GM23338 (cell line): Measurements from ENCODE around the gene TLX1. TPM values are rescaled to one million over a fixed set of nuclear protein-coding genes. Genes with fewer than 3 reads are reported as not detected.

Experiments used
- ATAC-seq: fragments of 200-7000 bp; cut with Tn5 transposase; 3 replicates; pipeline ENCODE4 v1.9.1; 2020
- DNase-seq: peaks from one replicate; pipeline ENCODE4 v3.0.0-alpha.2; 2015; ENCODE audit warnings: low spot score
- H2AFZ ChIP-seq: fragments of 200-600 bp; sonication (generic); 2 replicates; pipeline ENCODE4 v1.8.0; 2016; ENCODE audit warnings: antibody characterized with exemption, mild to moderate bottlenecking, moderate library complexity
- H3F3A ChIP-seq: fragments of 200-600 bp; sonication (generic); replicated peaks from 2 replicates; pipeline ENCODE4 v1.8.0; 2017; ENCODE audit warnings: antibody characterized with exemption, mixed run types, low read depth
- H3K27ac ChIP-seq: fragments of 200-600 bp; sonication (generic); 2 replicates; pipeline ENCODE4 v1.6.1; 2016; ENCODE audit warnings: low read depth
- H3K27me3 ChIP-seq: fragments of 200-600 bp; sonication (generic); 2 replicates; pipeline ENCODE4 v1.8.0; 2016; ENCODE audit warnings: mild to moderate bottlenecking, mixed run types, moderate library complexity; ENCODE audit not compliant: insufficient read depth
- H3K36me3 ChIP-seq: fragments of 200-600 bp; sonication (generic); 2 replicates; pipeline ENCODE4 v1.8.0; 2016; ENCODE audit warnings: mild to moderate bottlenecking; ENCODE audit not compliant: insufficient read depth
- H3K4me1 ChIP-seq: fragments of 200-600 bp; sonication (generic); 2 replicates; pipeline ENCODE4 v1.8.0; 2016; ENCODE audit warnings: mild to moderate bottlenecking, moderate library complexity; ENCODE audit not compliant: insufficient read depth
- H3K4me2 ChIP-seq: fragments of 200-600 bp; sonication (generic); 2 replicates; pipeline ENCODE4 v1.7.1; 2017; ENCODE audit warnings: mixed run types
- H3K4me3 ChIP-seq: fragments of 200-600 bp; sonication (generic); 2 replicates; pipeline ENCODE4 v1.6.1; 2016; ENCODE audit warnings: mixed run types
- H3K79me2 ChIP-seq: fragments of 200-600 bp; sonication (generic); replicated peaks from 2 replicates; pipeline ENCODE4 v1.8.0; 2017; ENCODE audit warnings: mild to moderate bottlenecking; ENCODE audit not compliant: insufficient read depth
- H3K9me2 ChIP-seq: fragments of 200-600 bp; sonication (generic); 2 replicates; pipeline ENCODE4 v1.8.0; 2017; ENCODE audit not compliant: insufficient read depth
- H4K20me1 ChIP-seq: fragments of 200-600 bp; sonication (generic); replicated peaks from 2 replicates; pipeline ENCODE4 v1.8.0; 2017; ENCODE audit warnings: mild to moderate bottlenecking; ENCODE audit not compliant: insufficient read depth
- H3K27ac Mint-ChIP-seq: 2 replicates; pipeline ENCODE4 v1.8.0; 2020; ENCODE audit warnings: inconsistent platforms, mild to moderate bottlenecking, moderate library complexity, mixed read lengths
- H3K27me3 Mint-ChIP-seq: 3 replicates; pipeline ENCODE4 v1.8.0; 2022; ENCODE audit warnings: low read depth, mild to moderate bottlenecking, moderate library complexity, mixed read lengths, inconsistent platforms; ENCODE audit not compliant: insufficient read depth, poor library complexity
- H3K36me3 Mint-ChIP-seq: 3 replicates; pipeline ENCODE4 v1.8.0; 2021; ENCODE audit warnings: low read depth, mild to moderate bottlenecking, inconsistent platforms, moderate library complexity, mixed read lengths
- H3K4me1 Mint-ChIP-seq: 3 replicates; pipeline ENCODE4 v1.8.0; 2020; ENCODE audit warnings: mild to moderate bottlenecking, inconsistent platforms, mixed read lengths
- H3K4me3 Mint-ChIP-seq: 3 replicates; pipeline ENCODE4 v1.8.0; 2021; ENCODE audit warnings: moderate library complexity, mild to moderate bottlenecking, inconsistent platforms, mixed read lengths
- H3K9me3 Mint-ChIP-seq: 3 replicates; pipeline ENCODE4 v1.8.0; 2020; ENCODE audit warnings: moderate library complexity, mild to moderate bottlenecking, inconsistent platforms, mixed read lengths
- CREB1 ChIP-seq: fragments of 250-450 bp; sonication (Bioruptor Pico); IDR thresholded peaks from 2 replicates; pipeline ENCODE4 v1.5.0; 2020; ENCODE audit warnings: low read depth, mild to moderate bottlenecking, moderate library complexity
- CTCF ChIP-seq, 2 experiments: fragments of 200-600 bp in 1 of 2; sonication (generic) in 1 of 2; conservative IDR thresholded peaks; 2 replicates each; pipeline versions ENCODE4 v1.5.1 to v1.6.1; 2016 to 2017; ENCODE audit warnings: antibody characterized with exemption in 2 of 2, low read depth in 2 of 2, mild to moderate bottlenecking in 2 of 2, moderate library complexity in 1 of 2
- ETS1 ChIP-seq: IDR thresholded peaks from 2 replicates; pipeline ENCODE4 v1.6.1; 2016; ENCODE audit warnings: antibody characterized with exemption
- EZH2 ChIP-seq: fragments of 200-600 bp; sonication (generic); IDR thresholded peaks from one replicate; pipeline ENCODE4 v1.8.0; 2017; ENCODE audit warnings: antibody characterized with exemption, mild to moderate bottlenecking, low read depth; ENCODE audit not compliant: unreplicated experiment
- NANOG ChIP-seq: IDR thresholded peaks from 2 replicates; pipeline ENCODE4 v1.6.1; 2016; ENCODE audit warnings: antibody characterized with exemption, borderline replicate concordance
- POLR2AphosphoS5 ChIP-seq: IDR thresholded peaks from 2 replicates; pipeline ENCODE4 v1.6.1; 2016; ENCODE audit warnings: antibody characterized with exemption, low read depth
- REST ChIP-seq: IDR thresholded peaks from one replicate; pipeline ENCODE4 v1.6.1; 2018; ENCODE audit warnings: antibody characterized with exemption; ENCODE audit not compliant: unreplicated experiment
- STAT1 ChIP-seq: IDR thresholded peaks from one replicate; pipeline ENCODE4 v1.6.1; 2016; ENCODE audit warnings: antibody characterized with exemption; ENCODE audit not compliant: unreplicated experiment
- ZNF114 ChIP-seq: fragments of 250-450 bp; sonication (Bioruptor Pico); IDR thresholded peaks from 2 replicates; pipeline ENCODE4 v1.5.0; 2020; ENCODE audit warnings: mild to moderate bottlenecking, moderate library complexity
- ZNF331 ChIP-seq: fragments of 250-450 bp; sonication (Bioruptor Pico); IDR thresholded peaks from 2 replicates; pipeline ENCODE4 v1.5.0; 2020; ENCODE audit warnings: low read depth, mild to moderate bottlenecking, moderate library complexity
- ZNF462 ChIP-seq: fragments of 250-450 bp; sonication (Bioruptor Pico); IDR thresholded peaks from 2 replicates; pipeline ENCODE4 v1.5.0; 2020; ENCODE audit warnings: mild to moderate bottlenecking, moderate library complexity
- polyA plus RNA-seq: library from polyadenylated mRNA; unstranded; fragments of >200 nt; fragmentation: Nextera tagmentation; extraction: Ambion mirVana; gene quantifications from 2 replicates; pipeline ENCODE4 v1.2.1, GENCODE V29; 2016
- total RNA-seq: library from RNA; depleted of rRNA; stranded (reverse); fragments of >200 nt; shearing (Covaris generic); gene quantifications from 2 replicates; pipeline ENCODE4 v1.2.3, GENCODE V29; 2014

Gene TLX1
- total and polyA plus RNA-seq, 2 experiments from 2014 or later, result not detected

GRCh38 chr10:101114646-101115045 is 16.5 kb upstream of the TLX1 start:
- TF ChIP-seq NANOG (no peak), REST (no peak), CREB1 (no peak), STAT1 (no peak), ETS1 (no peak), ZNF331 (CRISPR knock-in tag) (no peak), POLR2AphosphoS5 (no peak), CTCF (conservative IDR thresholded peaks at IDR 0.05; ENCODE audit: low read depth in 2 of 2) (no peak)
- H3K27ac ChIP-seq, result no peak overlapping the region
- ATAC-seq, result no peak
- no peak overlapping the region for H3K4me3 ChIP-seq
- H3K9me3 Mint-ChIP-seq, result no peaks in the 10 kb centered on the region
- no peaks in the 10 kb centered on the region; the same call in 1 of the 2 replicates for H4K20me1 ChIP-seq
- H3K4me1 ChIP-seq, result peaks cover 10% of the 10 kb centered on the region; the same call in 1 of the 2 replicates
- H3K79me2 ChIP-seq, result no peaks in the 10 kb centered on the region
- no peaks in the 10 kb centered on the region for H3K36me3 Mint-ChIP-seq
- H3K9me2 ChIP-seq, result no peaks in the 10 kb centered on the region
- H3K27me3 Mint-ChIP-seq, result peaks cover 32% of the 10 kb centered on the region
- H3K27ac Mint-ChIP-seq, result no peak overlapping the region
- no peak overlapping the region for H3K4me3 Mint-ChIP-seq
- no peak overlapping the region for H3K4me2 ChIP-seq
- no peaks in the 10 kb centered on the region for H3F3A ChIP-seq
- peaks cover 24% of the 10 kb centered on the region for H3K4me1 Mint-ChIP-seq
- no peak overlapping the region for H2AFZ ChIP-seq
- no peak for DNase-seq
- peaks cover 55% of the 10 kb centered on the region for H3K27me3 ChIP-seq
- H3K36me3 ChIP-seq, result no peaks in the 10 kb centered on the region

- no peak overlapping the region for H3K4me3 ChIP-seq
- no peak overlapping the region for H3K27ac ChIP-seq
- no peaks in the 10 kb centered on the region for H3K9me3 Mint-ChIP-seq
- H3K27me3 Mint-ChIP-seq, result peaks cover 50% of the 10 kb centered on the region
- H3K4me2 ChIP-seq, result no peak overlapping the region
- H3K36me3 ChIP-seq, result no peaks in the 10 kb centered on the region
- no peak for DNase-seq
- no peaks in the 10 kb centered on the region; the same call in 1 of the 2 replicates for H4K20me1 ChIP-seq
- peaks cover 21% of the 10 kb centered on the region for H3K4me1 Mint-ChIP-seq
- no peak for ATAC-seq
- H3K36me3 Mint-ChIP-seq, result no peaks in the 10 kb centered on the region; the same call in 2 of the 3 replicates
- no peak overlapping the region for H3K27ac Mint-ChIP-seq
- peaks cover 76% of the 10 kb centered on the region for H3K27me3 ChIP-seq
- no peak overlapping the region for H3K4me3 Mint-ChIP-seq
- H3K9me2 ChIP-seq, result no peaks in the 10 kb centered on the region
- no peak overlapping the region for H2AFZ ChIP-seq
- H3K79me2 ChIP-seq, result no peaks in the 10 kb centered on the region
- no peaks in the 10 kb centered on the region for H3F3A ChIP-seq
- peaks cover 7% of the 10 kb centered on the region; the same call in 1 of the 2 replicates for H3K4me1 ChIP-seq
- TF ChIP-seq ZNF462, result no peak
- TF ChIP-seq EZH2, result no peak
- TF ChIP-seq CREB1, result no peak
- no peak for TF ChIP-seq ZNF114
Measured at GRCh38 chr10:101116754-101117153, 14.3 kb upstream of the TLX1 start.
